ENCODE results near the gene ACOX2.

DNA sequence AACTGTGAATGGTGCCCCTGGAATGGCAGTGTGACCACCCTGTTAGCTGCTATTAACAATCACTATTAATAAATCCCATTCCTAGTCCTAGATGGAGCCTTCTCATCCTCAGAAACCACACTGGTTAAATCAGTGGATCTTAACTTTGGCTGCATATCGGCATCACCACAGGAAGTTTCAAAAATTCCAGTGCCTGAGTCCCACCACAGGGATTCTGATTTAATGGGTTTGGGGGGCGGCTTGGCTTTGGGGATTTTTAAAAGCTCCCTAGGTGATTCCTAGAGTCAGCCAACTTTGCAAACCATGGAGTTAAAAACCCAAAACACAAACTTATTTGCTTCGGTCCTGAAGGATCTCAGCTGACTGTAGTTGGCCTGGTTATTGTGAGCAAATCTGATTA lies 37.1 kb upstream of the ACOX2 start:
- TF ChIP-seq, protein P1, sequence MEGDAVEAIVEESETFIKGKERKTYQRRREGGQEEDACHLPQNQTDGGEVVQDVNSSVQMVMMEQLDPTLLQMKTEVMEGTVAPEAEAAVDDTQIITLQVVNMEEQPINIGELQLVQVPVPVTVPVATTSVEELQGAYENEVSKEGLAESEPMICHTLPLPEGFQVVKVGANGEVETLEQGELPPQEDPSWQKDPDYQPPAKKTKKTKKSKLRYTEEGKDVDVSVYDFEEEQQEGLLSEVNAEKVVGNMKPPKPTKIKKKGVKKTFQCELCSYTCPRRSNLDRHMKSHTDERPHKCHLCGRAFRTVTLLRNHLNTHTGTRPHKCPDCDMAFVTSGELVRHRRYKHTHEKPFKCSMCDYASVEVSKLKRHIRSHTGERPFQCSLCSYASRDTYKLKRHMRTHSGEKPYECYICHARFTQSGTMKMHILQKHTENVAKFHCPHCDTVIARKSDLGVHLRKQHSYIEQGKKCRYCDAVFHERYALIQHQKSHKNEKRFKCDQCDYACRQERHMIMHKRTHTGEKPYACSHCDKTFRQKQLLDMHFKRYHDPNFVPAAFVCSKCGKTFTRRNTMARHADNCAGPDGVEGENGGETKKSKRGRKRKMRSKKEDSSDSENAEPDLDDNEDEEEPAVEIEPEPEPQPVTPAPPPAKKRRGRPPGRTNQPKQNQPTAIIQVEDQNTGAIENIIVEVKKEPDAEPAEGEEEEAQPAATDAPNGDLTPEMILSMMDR (IDR thresholded peaks at IDR 0.05) = no peak
- TF ChIP-seq POLR2A (IDR thresholded peaks at IDR 0.05) = no peak

All from lower leg skin (tissue), 3 donors.